Kidney tubule cell (primary cell): ENCODE results near the gene AMPD2.
A peak's percentile ranks its signal among the peaks of the same experiment; 100 is the strongest.
"Not testable (repeated sequence)": the region's sequence is repeated elsewhere in the genome, so short reads cannot be mapped to it uniquely, and the experiment has no call there.

Experiments
- DNase-seq: peaks from one replicate; pipeline ENCODE4 v3.0.0-alpha.2; 2018; ENCODE audit warnings: low spot score

AMPD2 gene

GRCh38 chr1:109652402-109652801 lies 32.8 kb downstream of the AMPD2 start:
- no peak for DNase-seq

- DNase-seq, result no peak
Measured at GRCh38 chr1:109653306-109653705, 33.7 kb downstream of the AMPD2 start.

- no peak for DNase-seq
Measured at GRCh38 chr1:109654519-109654918, 34.9 kb downstream of the AMPD2 start.

- peak; percentile 65 for DNase-seq
Measured at GRCh38 chr1:109655615-109656519, 36.2 kb downstream of the AMPD2 start, which contains the start of gene GSTM4. TSS of gene GSTM4 (plus strand) at chr1:109656099. CDS start at chr1:109656390, 291 bp downstream.

- no peak for DNase-seq
Measured at GRCh38 chr1:109657395-109657794, 37.8 kb downstream of the AMPD2 start.

GRCh38 chr1:109657970-109658369 lies 38.3 kb downstream of the AMPD2 start:
- DNase-seq, result no peak

GRCh38 chr1:109658533-109659042 lies 39.0 kb downstream of the AMPD2 start:
- DNase-seq, result no peak

GRCh38 chr1:109659145-109659544 lies 39.5 kb downstream of the AMPD2 start:
- peak; percentile 60 for DNase-seq

- peak; percentile 65 for DNase-seq
Measured at GRCh38 chr1:109659997-109660690, 40.5 kb downstream of the AMPD2 start.

- not testable (repeated sequence) for DNase-seq
Measured at GRCh38 chr1:109660691-109661026, 41.0 kb downstream of the AMPD2 start.

GRCh38 chr1:109661391-109661790 lies 41.8 kb downstream of the AMPD2 start:
- DNase-seq, result no peak

- no peak for DNase-seq
Measured at GRCh38 chr1:109664671-109665070, 45.0 kb downstream of the AMPD2 start.

- DNase-seq, result peak; percentile 66
Measured at GRCh38 chr1:109667452-109668122, 48.0 kb downstream of the AMPD2 start, which contains the start of gene GSTM2. TSS of gene GSTM2 (plus strand) at chr1:109668057. CDS start at chr1:109668116, 59 bp downstream.

GRCh38 chr1:109668123-109668775 lies 48.6 kb downstream of the AMPD2 start:
- DNase-seq, result peak; percentile 1

GRCh38 chr1:109669246-109669948 lies 49.8 kb downstream of the AMPD2 start:
- peak; percentile 0 for DNase-seq

- peak; percentile 0 for DNase-seq
Measured at GRCh38 chr1:109669949-109670302, 50.3 kb downstream of the AMPD2 start.

- peak; percentile 0 for DNase-seq
Measured at GRCh38 chr1:109671067-109671466, 51.4 kb downstream of the AMPD2 start.

GRCh38 chr1:109673861-109674260 lies 54.2 kb downstream of the AMPD2 start:
- DNase-seq, result not testable (repeated sequence)

- peak; percentile 0 for DNase-seq
Measured at GRCh38 chr1:109676683-109677381, 57.2 kb downstream of the AMPD2 start.

- DNase-seq, result no peak
Measured at GRCh38 chr1:109677459-109677858, 57.8 kb downstream of the AMPD2 start.
